H9 (cell line): ENCODE results near the gene CETN1. TPM values are rescaled to one million over a fixed set of nuclear protein-coding genes. Genes with fewer than 3 reads are reported as not detected.

Experiments used
- DNase-seq: peaks from one replicate; pipeline ENCODE4 v3.0.0-alpha.2; 2017
- H2AFZ ChIP-seq: one replicate; pipeline ENCODE4 v1.6.1; 2013; ENCODE audit warnings: mild to moderate bottlenecking, low read length, control low read depth, moderate library complexity
- H2AK5ac ChIP-seq: 2 replicates; pipeline ENCODE4 v1.6.1; 2013; ENCODE audit warnings: low read length, control low read depth, mixed read lengths; ENCODE audit not compliant: insufficient read length
- H2BK120ac ChIP-seq: one replicate; pipeline ENCODE4 v1.6.1; 2013; ENCODE audit warnings: low read depth, mild to moderate bottlenecking, low read length, control low read depth, inconsistent platforms; ENCODE audit not compliant: poor library complexity, severe bottlenecking
- H2BK12ac ChIP-seq: 2 replicates; pipeline ENCODE4 v1.6.1; 2013; ENCODE audit warnings: low read length, control low read depth, mixed read lengths, low read depth; ENCODE audit not compliant: insufficient read length
- H2BK15ac ChIP-seq: 2 replicates; pipeline ENCODE4 v1.6.1; 2013; ENCODE audit warnings: low read depth, low read length, control low read depth
- H2BK20ac ChIP-seq: one replicate; pipeline ENCODE4 v1.6.1; 2013; ENCODE audit warnings: low read depth, mild to moderate bottlenecking, low read length, control low read depth, inconsistent platforms; ENCODE audit not compliant: poor library complexity, severe bottlenecking
- H2BK5ac ChIP-seq: 2 replicates; pipeline ENCODE4 v1.6.1; 2013; ENCODE audit warnings: low read length, control low read depth, mixed read lengths; ENCODE audit not compliant: insufficient read length
- H3K14ac ChIP-seq: 2 replicates; pipeline ENCODE4 v1.6.1; 2013; ENCODE audit warnings: low read length, control low read depth; ENCODE audit not compliant: insufficient read depth
- H3K18ac ChIP-seq: 2 replicates; pipeline ENCODE4 v1.6.1; 2013; ENCODE audit warnings: low read depth, mild to moderate bottlenecking, mixed read lengths, low read length, control low read depth; ENCODE audit not compliant: insufficient read length
- H3K23ac ChIP-seq: 2 replicates; pipeline ENCODE4 v1.6.1; 2013; ENCODE audit warnings: low read length, control low read depth, mixed read lengths, low read depth; ENCODE audit not compliant: insufficient read length
- H3K23me2 ChIP-seq: 2 replicates; pipeline ENCODE4 v1.6.1; 2013; ENCODE audit warnings: low read depth, mild to moderate bottlenecking, mixed read lengths, low read length, control low read depth; ENCODE audit not compliant: insufficient read length, poor library complexity, severe bottlenecking
- H3K27ac ChIP-seq: 2 replicates; pipeline ENCODE4 v1.5.1; 2013; ENCODE audit warnings: low read length, control low read depth, mixed read lengths, low read depth; ENCODE audit not compliant: insufficient read length
- H3K27me3 ChIP-seq: 2 replicates; pipeline ENCODE4 v1.6.1; 2013; ENCODE audit warnings: low read length, control low read depth, inconsistent platforms; ENCODE audit not compliant: insufficient read depth
- H3K4ac ChIP-seq: 2 replicates; pipeline ENCODE4 v1.6.1; 2013; ENCODE audit warnings: low read depth, mild to moderate bottlenecking, control low read depth, inconsistent platforms, low read length, moderate library complexity
- H3K4me1 ChIP-seq: 2 replicates; pipeline ENCODE4 v1.6.1; 2013; ENCODE audit warnings: low read length, control low read depth, inconsistent platforms; ENCODE audit not compliant: insufficient read depth
- H3K4me2 ChIP-seq: 2 replicates; pipeline ENCODE4 v1.6.1; 2013; ENCODE audit warnings: low read length, control low read depth, mixed read lengths; ENCODE audit not compliant: insufficient read length, insufficient read depth
- H3K56ac ChIP-seq: 2 replicates; pipeline ENCODE4 v1.6.1; 2013; ENCODE audit warnings: low read depth, mild to moderate bottlenecking, mixed read lengths, low read length, control low read depth; ENCODE audit not compliant: insufficient read length
- H3K79me1 ChIP-seq: 2 replicates; pipeline ENCODE4 v1.6.1; 2013; ENCODE audit warnings: low read depth, mild to moderate bottlenecking, moderate library complexity, low read length, control low read depth, inconsistent platforms; ENCODE audit not compliant: insufficient read depth, poor library complexity, severe bottlenecking
- H3K79me2 ChIP-seq: 2 replicates; pipeline ENCODE4 v1.6.1; 2013; ENCODE audit warnings: low read length, control low read depth, inconsistent platforms; ENCODE audit not compliant: insufficient read depth
- H3K9ac ChIP-seq: 2 replicates; pipeline ENCODE4 v1.6.1; 2013; ENCODE audit warnings: low read length, control low read depth, mixed read lengths; ENCODE audit not compliant: insufficient read length; ENCODE audit errors: extremely low read depth
- H3K9me3 ChIP-seq: one replicate; pipeline ENCODE4 v1.6.1; 2013; ENCODE audit warnings: low read depth, low read length, inconsistent platforms; ENCODE audit not compliant: control insufficient read depth
- H3T11ph ChIP-seq: one replicate; pipeline ENCODE4 v1.6.1; 2013; ENCODE audit warnings: mild to moderate bottlenecking, low read length, control low read depth, inconsistent platforms
- H4K20me1 ChIP-seq: one replicate; pipeline ENCODE4 v1.6.1; 2013; ENCODE audit not compliant: control insufficient read depth, insufficient read length, insufficient read depth
- H4K5ac ChIP-seq: 2 replicates; pipeline ENCODE4 v1.6.1; 2013; ENCODE audit warnings: low read depth, mild to moderate bottlenecking, mixed read lengths, low read length, control low read depth; ENCODE audit not compliant: insufficient read length
- H4K8ac ChIP-seq: replicated peaks from 2 replicates; pipeline ENCODE4 v1.6.1; 2013; ENCODE audit warnings: low read length, control low read depth, mixed read lengths, low read depth; ENCODE audit not compliant: insufficient read length
- H4K91ac ChIP-seq: 2 replicates; pipeline ENCODE4 v1.6.1; 2013; ENCODE audit warnings: low read depth, mild to moderate bottlenecking, moderate library complexity, mixed read lengths, low read length, control low read depth; ENCODE audit not compliant: insufficient read length
- H3K27ac Mint-ChIP-seq, 3 experiments: 2 replicates in 2 of 3; 3 replicates in 1 of 3; pipeline ENCODE4 v1.8.0; 2020 to 2021; ENCODE audit warnings: mixed read lengths in 3 of 3, mild to moderate bottlenecking in 1 of 3, moderate library complexity in 1 of 3
- H3K27me3 Mint-ChIP-seq: 2 replicates; pipeline ENCODE4 v1.8.0; 2021; ENCODE audit warnings: low read depth, mild to moderate bottlenecking, moderate library complexity, mixed read lengths
- H3K36me3 Mint-ChIP-seq, 3 experiments: 2 replicates in 2 of 3; 3 replicates in 1 of 3; pipeline ENCODE4 v1.8.0; 2020 to 2021; ENCODE audit warnings: low read depth in 3 of 3, mixed read lengths in 3 of 3; ENCODE audit not compliant: insufficient read depth in 1 of 3
- H3K4me1 Mint-ChIP-seq, 2 experiments: 2 replicates each; pipeline ENCODE4 v1.8.0; 2020; ENCODE audit warnings: mixed read lengths in 2 of 2
- H3K4me3 Mint-ChIP-seq, 2 experiments: 2 replicates in 1 of 2; 3 replicates in 1 of 2; pipeline ENCODE4 v1.8.0; 2020 to 2021; ENCODE audit warnings: mild to moderate bottlenecking in 2 of 2, mixed read lengths in 2 of 2, moderate library complexity in 1 of 2
- H3K9me3 Mint-ChIP-seq, 2 experiments: 2 replicates in 1 of 2; 3 replicates in 1 of 2; pipeline ENCODE4 v1.8.0; 2020; ENCODE audit warnings: mild to moderate bottlenecking in 2 of 2, mixed read lengths in 2 of 2, moderate library complexity in 1 of 2
- CTCF ChIP-seq: fragments of 200-600 bp; sonication (generic); conservative IDR thresholded peaks from 3 replicates; pipeline ENCODE4 v1.8.0; 2021; ENCODE audit warnings: antibody characterized with exemption, mild to moderate bottlenecking
- WGBS: extraction: QIAGEN DNeasy Blood & Tissue Kit; methylation state at CpG from one replicate; pipeline ENCODE4 v1.1.7; 2013; ENCODE audit warnings: missing lambda C conversion rate, low lambda C conversion rate, mixed read lengths; ENCODE audit not compliant: insufficient read length; ENCODE audit errors: extremely low coverage; 5-methylcytosine and 5-hydroxymethylcytosine counted together
- total RNA-seq: library from RNA; stranded (reverse); gene quantifications from 2 replicates; pipeline ENCODE4 v1.2.1, GENCODE V29; 2021

Gene CETN1
- total RNA-seq, 1 experiment from 2014 or later, result not detected

GRCh38 chr18:555705-556457, 24.3 kb upstream of the CETN1 start:
- TF ChIP-seq CTCF, result no peak
- Histone ChIP-seq H2AFZ (no peak overlapping the region), H3K23me2 (no peaks in the 10 kb centered on the region), H4K5ac (no peak overlapping the region), H3K4me2 (no peak overlapping the region), H3K4me1 (no peaks in the 10 kb centered on the region), H3K23ac (no peak overlapping the region), H3K9me3 (no peaks in the 10 kb centered on the region), H2BK15ac (no peak overlapping the region), H3K9ac (no peak overlapping the region), H3K4ac (no peak overlapping the region), H3K56ac (no peak overlapping the region), H3T11ph (no peak overlapping the region), H3K79me1 (no peaks in the 10 kb centered on the region), H2BK120ac (no peak overlapping the region), H2BK20ac (no peak overlapping the region), H4K20me1 (no peaks in the 10 kb centered on the region), H3K79me2 (no peaks in the 10 kb centered on the region), H2BK5ac (no peak overlapping the region), H2BK12ac (no peak overlapping the region), H3K18ac (no peak overlapping the region), H4K8ac (no peak overlapping the region), H4K91ac (no peak overlapping the region), H2AK5ac (no peak overlapping the region), H3K27ac (no peak overlapping the region), H3K27me3 (no peaks in the 10 kb centered on the region), H3K14ac (no peak overlapping the region)
- Mint-ChIP-seq H3K27ac (no peak overlapping the region), H3K36me3 (no peaks in the 10 kb centered on the region), H3K9me3 (peaks cover 6 to 13% of the 10 kb centered on the region in 2 experiments; a peak in 3 of 5 replicates), H3K27me3 (no peaks in the 10 kb centered on the region), H3K4me3 (no peak overlapping the region), H3K4me1 (peaks cover 5% of the 10 kb centered on the region in 2 experiments; a peak in 3 of 4 replicates)
- no CpG with 5 or more reads among the region's 13 CpGs for WGBS
- no peak for DNase-seq
